ENCODE results near the gene RBM42. TPM values are rescaled to one million over a fixed set of nuclear protein-coding genes. Genes with fewer than 3 reads are reported as not detected.

Gene RBM42, protein sequence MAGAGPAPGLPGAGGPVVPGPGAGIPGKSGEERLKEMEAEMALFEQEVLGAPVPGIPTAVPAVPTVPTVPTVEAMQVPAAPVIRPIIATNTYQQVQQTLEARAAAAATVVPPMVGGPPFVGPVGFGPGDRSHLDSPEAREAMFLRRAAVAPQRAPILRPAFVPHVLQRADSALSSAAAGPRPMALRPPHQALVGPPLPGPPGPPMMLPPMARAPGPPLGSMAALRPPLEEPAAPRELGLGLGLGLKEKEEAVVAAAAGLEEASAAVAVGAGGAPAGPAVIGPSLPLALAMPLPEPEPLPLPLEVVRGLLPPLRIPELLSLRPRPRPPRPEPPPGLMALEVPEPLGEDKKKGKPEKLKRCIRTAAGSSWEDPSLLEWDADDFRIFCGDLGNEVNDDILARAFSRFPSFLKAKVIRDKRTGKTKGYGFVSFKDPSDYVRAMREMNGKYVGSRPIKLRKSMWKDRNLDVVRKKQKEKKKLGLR
- 180 TPM for total RNA-seq (2021; ENCODE audit: unreplicated experiment)
- polyA plus RNA-seq (2012; ENCODE audit: insufficient read length), result 207 TPM
- Bru-seq, nascent RNA, result percentile 77 among the genes with signal in this experiment
- BruChase-seq, experiment 1, labeled RNA remaining after a 2-hour chase, result percentile 74 among the genes with signal in this experiment
- percentile 90 among the genes with signal in this experiment for BruChase-seq, experiment 2, labeled RNA remaining after a 6-hour chase
- long read RNA-seq, transcript RBM42-203 (9 exons, 1,609 nt), result minor isoform, 6 of 400 reads
- long read RNA-seq, transcript RBM42-201 (10 exons, 1,680 nt), result major isoform, 112 of 400 reads
- long read RNA-seq, transcript RBM42-205 (9 exons, 1,487 nt), result minor isoform, 5 of 400 reads
- long read RNA-seq, partial matches to known transcripts, result 46 of 400 reads
- long read RNA-seq, other reads (novel, unspliced or antisense), result 231 of 400 reads

DNA sequence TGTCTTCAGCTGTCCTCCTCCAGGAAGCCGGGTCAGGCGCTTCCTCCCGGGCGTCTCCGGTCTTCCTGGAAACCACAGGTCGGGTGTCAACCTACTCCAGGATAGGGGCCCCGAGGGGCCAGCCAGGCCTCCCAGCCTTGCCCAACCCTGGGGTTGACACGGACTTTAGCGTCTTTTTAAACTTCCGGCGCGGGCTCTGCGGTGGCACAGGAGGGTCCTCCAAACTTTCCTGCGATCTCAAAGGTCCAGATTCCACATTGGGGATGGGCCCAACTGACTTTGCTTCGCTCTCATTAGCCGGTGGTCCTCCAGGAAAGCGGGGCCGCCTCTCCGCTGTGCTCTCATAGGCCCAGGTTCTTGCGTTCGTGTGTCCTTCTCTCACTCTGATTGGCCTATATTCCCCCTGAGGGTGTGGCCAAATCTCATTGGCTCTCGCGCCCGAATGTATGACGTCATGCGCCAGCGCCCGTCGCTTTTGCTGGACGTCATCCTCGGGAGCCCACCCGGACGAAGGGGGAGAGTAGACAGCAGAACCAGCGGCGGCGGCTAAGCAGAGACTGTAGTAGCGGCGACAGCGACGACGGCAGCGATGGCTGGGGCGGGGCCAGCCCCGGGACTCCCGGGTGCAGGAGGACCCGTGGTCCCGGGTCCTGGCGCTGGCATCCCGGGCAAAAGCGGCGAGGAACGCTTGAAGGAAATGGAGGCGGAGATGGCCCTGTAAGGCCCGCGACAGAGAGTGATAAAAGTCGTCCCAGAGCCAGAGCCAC, at the start of gene RBM42:
RBM42 (plus strand) TSS at position 472 of the 767 bp plus-strand sequence; CDS start at position 590, 118 bp downstream.
- peak within 1 kb of the TSS; percentile 84 to 99 for H3K4me3 ChIP-seq (ENCODE audit: low read depth in 2 of 2, low read length in 2 of 2)
- no TSS peak for BruUV-seq (replicated peaks)
- no peaks in the 10 kb centered on the region for H3K9me3 ChIP-seq (ENCODE audit: control insufficient read depth, insufficient read depth, low read depth, low read length)
- POLR2A ChIA-PET, result no interaction called here
- intact Hi-C loops (cut with micrococcal nuclease; ENCODE audit: unreplicated experiment), result no loop called here
- TF ChIP-seq, protein P1, sequence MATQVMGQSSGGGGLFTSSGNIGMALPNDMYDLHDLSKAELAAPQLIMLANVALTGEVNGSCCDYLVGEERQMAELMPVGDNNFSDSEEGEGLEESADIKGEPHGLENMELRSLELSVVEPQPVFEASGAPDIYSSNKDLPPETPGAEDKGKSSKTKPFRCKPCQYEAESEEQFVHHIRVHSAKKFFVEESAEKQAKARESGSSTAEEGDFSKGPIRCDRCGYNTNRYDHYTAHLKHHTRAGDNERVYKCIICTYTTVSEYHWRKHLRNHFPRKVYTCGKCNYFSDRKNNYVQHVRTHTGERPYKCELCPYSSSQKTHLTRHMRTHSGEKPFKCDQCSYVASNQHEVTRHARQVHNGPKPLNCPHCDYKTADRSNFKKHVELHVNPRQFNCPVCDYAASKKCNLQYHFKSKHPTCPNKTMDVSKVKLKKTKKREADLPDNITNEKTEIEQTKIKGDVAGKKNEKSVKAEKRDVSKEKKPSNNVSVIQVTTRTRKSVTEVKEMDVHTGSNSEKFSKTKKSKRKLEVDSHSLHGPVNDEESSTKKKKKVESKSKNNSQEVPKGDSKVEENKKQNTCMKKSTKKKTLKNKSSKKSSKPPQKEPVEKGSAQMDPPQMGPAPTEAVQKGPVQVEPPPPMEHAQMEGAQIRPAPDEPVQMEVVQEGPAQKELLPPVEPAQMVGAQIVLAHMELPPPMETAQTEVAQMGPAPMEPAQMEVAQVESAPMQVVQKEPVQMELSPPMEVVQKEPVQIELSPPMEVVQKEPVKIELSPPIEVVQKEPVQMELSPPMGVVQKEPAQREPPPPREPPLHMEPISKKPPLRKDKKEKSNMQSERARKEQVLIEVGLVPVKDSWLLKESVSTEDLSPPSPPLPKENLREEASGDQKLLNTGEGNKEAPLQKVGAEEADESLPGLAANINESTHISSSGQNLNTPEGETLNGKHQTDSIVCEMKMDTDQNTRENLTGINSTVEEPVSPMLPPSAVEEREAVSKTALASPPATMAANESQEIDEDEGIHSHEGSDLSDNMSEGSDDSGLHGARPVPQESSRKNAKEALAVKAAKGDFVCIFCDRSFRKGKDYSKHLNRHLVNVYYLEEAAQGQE (IDR thresholded peaks at IDR 0.05; ENCODE audit: insufficient read depth in 1 of 2, low read depth in 2 of 2, low read length in 1 of 2), result 0 out of 4 replicates have a peak, but pooled peaks of 1 of the 2 experiments have one; percentile 25
- TF ChIP-seq, protein P2, sequence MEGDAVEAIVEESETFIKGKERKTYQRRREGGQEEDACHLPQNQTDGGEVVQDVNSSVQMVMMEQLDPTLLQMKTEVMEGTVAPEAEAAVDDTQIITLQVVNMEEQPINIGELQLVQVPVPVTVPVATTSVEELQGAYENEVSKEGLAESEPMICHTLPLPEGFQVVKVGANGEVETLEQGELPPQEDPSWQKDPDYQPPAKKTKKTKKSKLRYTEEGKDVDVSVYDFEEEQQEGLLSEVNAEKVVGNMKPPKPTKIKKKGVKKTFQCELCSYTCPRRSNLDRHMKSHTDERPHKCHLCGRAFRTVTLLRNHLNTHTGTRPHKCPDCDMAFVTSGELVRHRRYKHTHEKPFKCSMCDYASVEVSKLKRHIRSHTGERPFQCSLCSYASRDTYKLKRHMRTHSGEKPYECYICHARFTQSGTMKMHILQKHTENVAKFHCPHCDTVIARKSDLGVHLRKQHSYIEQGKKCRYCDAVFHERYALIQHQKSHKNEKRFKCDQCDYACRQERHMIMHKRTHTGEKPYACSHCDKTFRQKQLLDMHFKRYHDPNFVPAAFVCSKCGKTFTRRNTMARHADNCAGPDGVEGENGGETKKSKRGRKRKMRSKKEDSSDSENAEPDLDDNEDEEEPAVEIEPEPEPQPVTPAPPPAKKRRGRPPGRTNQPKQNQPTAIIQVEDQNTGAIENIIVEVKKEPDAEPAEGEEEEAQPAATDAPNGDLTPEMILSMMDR (IDR thresholded peaks at IDR 0.05), result no peak
- TF ChIP-seq SIN3A (IDR thresholded peaks at IDR 0.05; ENCODE audit: borderline replicate concordance, insufficient read depth, low read depth, low read length), result peak; percentile 64; the same call in 1 of the 2 replicates
- TF ChIP-seq TCF7L2 (IDR thresholded peaks at IDR 0.05; ENCODE audit: low read depth, low read length), result peak; percentile 39; the same call in 1 of the 2 replicates
- TF ChIP-seq POLR2AphosphoS5 (IDR thresholded peaks at IDR 0.05; ENCODE audit: low read depth, low read length), result peak; percentile 74; the same call in 1 of the 2 replicates
- in situ Hi-C loops (cut with HindIII; ENCODE audit: low pct_unique_long_range_greater_than_20kb, low sequenced_read_pairs), result no loop called here
- no peaks in the 10 kb centered on the region for H3K27me3 ChIP-seq (ENCODE audit: control insufficient read depth, insufficient read depth, low read length)
- peaks cover 4% of the 10 kb centered on the region; the same call in 1 of the 2 replicates for H3K4me1 ChIP-seq (ENCODE audit: control insufficient read depth, insufficient read depth, low read length)
- peaks cover 8% of the 10 kb centered on the region for H3K36me3 ChIP-seq (ENCODE audit: control insufficient read depth, insufficient read depth, low read length)
- H3K27ac ChIP-seq (ENCODE audit: low read length), result peak within 1 kb of the TSS; percentile 93
- CTCF ChIA-PET, result no interaction called here
- DNase-seq (ENCODE audit: low read depth, low spot score) (peak; percentile 94), ATAC-seq (peak; percentile 100)

DNA sequence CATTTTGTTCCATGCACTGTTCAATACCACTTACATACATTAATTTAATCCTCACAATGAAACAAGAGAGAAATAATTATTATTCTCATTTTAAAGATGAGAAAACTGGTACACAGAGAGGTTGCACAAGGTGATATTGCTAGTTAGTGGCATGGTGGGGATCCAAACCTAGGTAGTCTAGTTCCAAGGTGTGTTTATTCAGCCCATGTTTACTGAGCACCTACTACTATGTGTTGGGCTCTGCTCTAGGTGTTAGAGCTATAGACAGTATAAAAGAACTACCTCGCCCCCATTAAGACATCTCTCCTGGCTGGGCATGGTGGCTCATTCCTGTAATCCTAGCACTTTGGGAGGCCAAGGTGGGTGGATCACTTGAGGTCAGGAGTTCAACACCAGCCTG, 46.1 kb upstream of the RBM42 start:
- CTCF ChIA-PET, result no interaction called here

More for the DNA sequence above, 46.1 kb upstream of the RBM42 start:
- Histone ChIP-seq H3K4me3 (ENCODE audit: low read depth in 2 of 2, low read length in 2 of 2) (no peak overlapping the region), H3K27ac (ENCODE audit: low read length) (no peak overlapping the region), H3K4me1 (ENCODE audit: control insufficient read depth, insufficient read depth, low read length) (no peaks in the 10 kb centered on the region), H3K27me3 (ENCODE audit: control insufficient read depth, insufficient read depth, low read length) (peaks cover 3% of the 10 kb centered on the region), H3K9me3 (ENCODE audit: control insufficient read depth, insufficient read depth, low read depth, low read length) (no peaks in the 10 kb centered on the region), H3K36me3 (ENCODE audit: control insufficient read depth, insufficient read depth, low read length) (no peaks in the 10 kb centered on the region)
- no peak for ATAC-seq
- BruUV-seq (replicated peaks), result no TSS peak
- TF ChIP-seq SIN3A (IDR thresholded peaks at IDR 0.05; ENCODE audit: borderline replicate concordance, insufficient read depth, low read depth, low read length), result no peak
- TF ChIP-seq, protein P2 (IDR thresholded peaks at IDR 0.05), result no peak
- TF ChIP-seq, protein P1 (IDR thresholded peaks at IDR 0.05; ENCODE audit: insufficient read depth in 1 of 2, low read depth in 2 of 2, low read length in 1 of 2), result no peak
- no peak for TF ChIP-seq TCF7L2 (IDR thresholded peaks at IDR 0.05; ENCODE audit: low read depth, low read length)
- no peak for TF ChIP-seq POLR2AphosphoS5 (IDR thresholded peaks at IDR 0.05; ENCODE audit: low read depth, low read length)
- POLR2A ChIA-PET, result no interaction called here
- in situ Hi-C loops (cut with HindIII; ENCODE audit: low pct_unique_long_range_greater_than_20kb, low sequenced_read_pairs) (no loop called here), intact Hi-C loops (cut with micrococcal nuclease; ENCODE audit: unreplicated experiment) (no loop called here)
- no peak for DNase-seq (ENCODE audit: low read depth, low spot score)
